Measurements from ENCODE around the gene DCHS2.

The DCHS2 gene

GRCh38 chr4:154462081-154462810, 29.4 kb downstream of the DCHS2 start:
- TF ChIP-seq, protein P1, sequence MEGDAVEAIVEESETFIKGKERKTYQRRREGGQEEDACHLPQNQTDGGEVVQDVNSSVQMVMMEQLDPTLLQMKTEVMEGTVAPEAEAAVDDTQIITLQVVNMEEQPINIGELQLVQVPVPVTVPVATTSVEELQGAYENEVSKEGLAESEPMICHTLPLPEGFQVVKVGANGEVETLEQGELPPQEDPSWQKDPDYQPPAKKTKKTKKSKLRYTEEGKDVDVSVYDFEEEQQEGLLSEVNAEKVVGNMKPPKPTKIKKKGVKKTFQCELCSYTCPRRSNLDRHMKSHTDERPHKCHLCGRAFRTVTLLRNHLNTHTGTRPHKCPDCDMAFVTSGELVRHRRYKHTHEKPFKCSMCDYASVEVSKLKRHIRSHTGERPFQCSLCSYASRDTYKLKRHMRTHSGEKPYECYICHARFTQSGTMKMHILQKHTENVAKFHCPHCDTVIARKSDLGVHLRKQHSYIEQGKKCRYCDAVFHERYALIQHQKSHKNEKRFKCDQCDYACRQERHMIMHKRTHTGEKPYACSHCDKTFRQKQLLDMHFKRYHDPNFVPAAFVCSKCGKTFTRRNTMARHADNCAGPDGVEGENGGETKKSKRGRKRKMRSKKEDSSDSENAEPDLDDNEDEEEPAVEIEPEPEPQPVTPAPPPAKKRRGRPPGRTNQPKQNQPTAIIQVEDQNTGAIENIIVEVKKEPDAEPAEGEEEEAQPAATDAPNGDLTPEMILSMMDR (conservative IDR thresholded peaks at IDR 0.05; ENCODE audit: low read depth): no peak
- CTCF ChIA-PET: interaction anchor here (0.6 kb wide), 1 partner anchor 48 kb away, joined by 4 read pairs; no protein-coding TSS in a partner anchor
- POLR2A ChIA-PET (ENCODE audit: low non-redundant PET): no interaction called here
- no peak overlapping the region for H3K27ac ChIP-seq
- no peak for DNase-seq (ENCODE audit: low spot score)

DNA sequence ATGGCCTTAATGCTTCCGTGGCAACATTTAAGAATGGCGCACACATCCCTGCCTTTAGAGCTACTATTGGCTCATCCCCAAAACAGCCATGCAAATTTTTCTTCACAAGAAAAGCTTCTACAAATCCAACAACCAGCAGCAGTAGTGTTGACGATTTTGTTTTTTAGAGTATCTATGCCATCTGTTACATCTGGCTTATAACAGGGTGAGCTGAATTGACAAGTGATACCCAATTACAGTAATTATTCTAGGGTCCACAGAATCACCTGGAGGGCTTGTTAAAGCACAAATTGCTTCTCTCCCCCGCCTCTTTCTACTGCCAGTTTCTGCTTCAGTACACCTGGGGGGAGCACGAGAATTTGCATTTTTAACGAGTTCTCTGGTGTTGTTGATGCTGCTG, 34.1 kb downstream of the DCHS2 start:
- TF ChIP-seq, protein P1 (conservative IDR thresholded peaks at IDR 0.05; ENCODE audit: low read depth): no peak
- ChIA-PET POLR2A (ENCODE audit: low non-redundant PET) (no interaction called here), CTCF (no interaction called here)
- H3K27ac ChIP-seq: no peak overlapping the region
- no peak for DNase-seq (ENCODE audit: low spot score)

- CTCF ChIA-PET: interaction anchor here (1.1 kb wide), 1 partner anchor 13 kb away, joined by 3 read pairs; no protein-coding TSS in a partner anchor
- DNase-seq (ENCODE audit: low spot score): no peak
- TF ChIP-seq, protein P1 (conservative IDR thresholded peaks at IDR 0.05; ENCODE audit: low read depth): no peak
- no peak overlapping the region for H3K27ac ChIP-seq
- POLR2A ChIA-PET (ENCODE audit: low non-redundant PET): no interaction called here
Observed at GRCh38 chr4:154456889-154457288, 34.7 kb downstream of the DCHS2 start.

- POLR2A ChIA-PET (ENCODE audit: low non-redundant PET): no interaction called here
- CTCF ChIA-PET: interaction anchor here (1.1 kb wide), 1 partner anchor 13 kb away, joined by 3 read pairs; no protein-coding TSS in a partner anchor
- no peak overlapping the region for H3K27ac ChIP-seq
- DNase-seq (ENCODE audit: low spot score): no peak
- TF ChIP-seq, protein P1 (conservative IDR thresholded peaks at IDR 0.05; ENCODE audit: low read depth): no peak
Observed at GRCh38 chr4:154456240-154456639, 35.4 kb downstream of the DCHS2 start.

- CTCF ChIA-PET: interaction anchor here (0.6 kb wide), 1 partner anchor 9 kb away, joined by 7 read pairs; no protein-coding TSS in a partner anchor
- POLR2A ChIA-PET (ENCODE audit: low non-redundant PET): no interaction called here
- no peak for DNase-seq (ENCODE audit: low spot score)
- TF ChIP-seq, protein P1 (conservative IDR thresholded peaks at IDR 0.05; ENCODE audit: low read depth): no peak
- no peak overlapping the region for H3K27ac ChIP-seq
Observed at GRCh38 chr4:154455111-154455510, 36.5 kb downstream of the DCHS2 start.

DNA sequence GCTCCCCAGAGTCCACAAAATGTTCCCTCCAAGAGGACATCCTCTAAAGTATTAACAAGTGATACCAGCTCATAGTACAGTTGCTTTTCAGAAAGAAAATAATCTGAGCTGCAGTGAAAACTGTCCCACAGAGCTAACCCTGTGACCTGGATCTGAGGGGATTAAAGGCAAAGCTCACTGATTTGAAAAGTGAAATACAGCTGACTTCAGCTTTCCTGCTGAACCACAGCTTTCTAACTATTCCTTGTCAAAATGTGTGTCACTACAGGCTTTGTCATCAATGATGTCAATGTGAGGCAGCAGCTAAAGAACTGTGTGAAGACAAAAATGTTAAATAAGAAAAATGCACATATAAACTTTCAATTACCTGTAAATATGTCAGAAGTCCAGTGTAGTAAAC, 36.9 kb downstream of the DCHS2 start:
- TF ChIP-seq, protein P1 (conservative IDR thresholded peaks at IDR 0.05; ENCODE audit: low read depth): no peak
- H3K27ac ChIP-seq: no peak overlapping the region
- DNase-seq (ENCODE audit: low spot score): no peak
- ChIA-PET CTCF (interaction anchor here (0.6 kb wide), 1 partner anchor 9 kb away, joined by 7 read pairs; no protein-coding TSS in a partner anchor), POLR2A (ENCODE audit: low non-redundant PET) (no interaction called here)
